ENCODE data around the gene HPCA.

Gene HPCA

DNA sequence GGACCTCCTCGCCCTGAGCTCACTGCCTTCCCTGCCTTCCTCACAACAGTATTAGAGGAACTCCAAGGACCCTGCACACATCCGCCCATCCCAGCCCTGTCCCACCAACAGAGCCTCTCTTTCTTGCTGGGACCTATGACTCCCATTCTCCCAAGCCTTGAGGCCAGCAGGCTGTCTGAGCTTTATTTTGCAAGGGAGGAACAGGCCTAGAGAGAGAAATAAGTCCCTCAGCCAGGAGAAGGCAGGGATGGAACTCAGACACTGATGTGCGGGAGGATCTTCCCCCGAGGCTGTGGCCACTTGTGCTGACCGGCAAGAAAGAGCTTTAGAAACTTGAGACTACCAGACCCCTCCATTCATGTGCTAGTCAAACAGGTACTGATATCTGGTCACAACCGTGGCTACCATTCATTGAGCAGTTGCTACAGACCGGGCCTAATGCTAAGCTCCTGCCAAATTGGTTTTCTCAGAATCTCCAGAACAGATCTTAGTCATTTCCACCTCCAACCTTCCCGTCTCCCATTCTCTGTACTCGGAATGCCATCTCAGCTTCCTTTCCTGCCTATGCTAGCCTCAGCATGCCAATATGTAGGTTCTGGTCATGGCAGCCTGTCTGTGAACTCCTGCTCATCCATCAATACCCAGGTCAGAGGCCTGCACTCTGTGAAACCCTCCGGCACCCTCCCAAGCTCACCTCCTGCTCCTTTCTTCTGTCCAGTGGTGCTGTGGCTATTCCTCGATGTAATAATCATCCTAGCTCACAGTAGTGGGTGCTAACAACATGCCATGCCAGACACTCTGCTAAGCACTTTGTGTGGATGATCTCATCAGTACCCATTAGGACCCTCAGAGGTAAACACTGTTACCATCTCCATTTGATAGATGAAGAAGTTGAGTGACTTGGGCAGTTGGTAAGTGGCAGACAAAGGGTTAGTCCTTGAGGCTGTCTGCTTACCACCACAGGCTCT is 11.1 kb downstream of the HPCA start:
- H3K9ac ChIP-seq (ENCODE audit: low read length) = no peak overlapping the region
- TF ChIP-seq, protein P1, sequence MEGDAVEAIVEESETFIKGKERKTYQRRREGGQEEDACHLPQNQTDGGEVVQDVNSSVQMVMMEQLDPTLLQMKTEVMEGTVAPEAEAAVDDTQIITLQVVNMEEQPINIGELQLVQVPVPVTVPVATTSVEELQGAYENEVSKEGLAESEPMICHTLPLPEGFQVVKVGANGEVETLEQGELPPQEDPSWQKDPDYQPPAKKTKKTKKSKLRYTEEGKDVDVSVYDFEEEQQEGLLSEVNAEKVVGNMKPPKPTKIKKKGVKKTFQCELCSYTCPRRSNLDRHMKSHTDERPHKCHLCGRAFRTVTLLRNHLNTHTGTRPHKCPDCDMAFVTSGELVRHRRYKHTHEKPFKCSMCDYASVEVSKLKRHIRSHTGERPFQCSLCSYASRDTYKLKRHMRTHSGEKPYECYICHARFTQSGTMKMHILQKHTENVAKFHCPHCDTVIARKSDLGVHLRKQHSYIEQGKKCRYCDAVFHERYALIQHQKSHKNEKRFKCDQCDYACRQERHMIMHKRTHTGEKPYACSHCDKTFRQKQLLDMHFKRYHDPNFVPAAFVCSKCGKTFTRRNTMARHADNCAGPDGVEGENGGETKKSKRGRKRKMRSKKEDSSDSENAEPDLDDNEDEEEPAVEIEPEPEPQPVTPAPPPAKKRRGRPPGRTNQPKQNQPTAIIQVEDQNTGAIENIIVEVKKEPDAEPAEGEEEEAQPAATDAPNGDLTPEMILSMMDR (IDR thresholded peaks at IDR 0.05; ENCODE audit: low read depth, low read length) = no peak
- H4K20me1 ChIP-seq (ENCODE audit: insufficient read depth, low read length) = no peaks in the 10 kb centered on the region
- H3K4me3 ChIP-seq (ENCODE audit: low read length) = no peak overlapping the region
- no peaks in the 10 kb centered on the region for H3K79me2 ChIP-seq (ENCODE audit: low read length)
- H3K36me3 ChIP-seq (replicated peaks; ENCODE audit: low read depth, low read length) = no peaks in the 10 kb centered on the region
- H3K9me3 ChIP-seq (ENCODE audit: insufficient read depth, low read length) = no peaks in the 10 kb centered on the region
- H3K4me2 ChIP-seq (ENCODE audit: low read length) = no peak overlapping the region
- H2AFZ ChIP-seq (ENCODE audit: low read depth, low read length) = no peak overlapping the region
- H3K27me3 ChIP-seq (ENCODE audit: low read depth, low read length) = no peaks in the 10 kb centered on the region
- H3K4me1 ChIP-seq (ENCODE audit: low read length) = peaks cover 6% of the 10 kb centered on the region
- H3K27ac ChIP-seq (ENCODE audit: low read length) = no peak overlapping the region

GRCh38 chr1:32898056-32898455 is 11.8 kb downstream of the HPCA start:
- TF ChIP-seq, protein P1 (IDR thresholded peaks at IDR 0.05; ENCODE audit: low read depth, low read length) = no peak
- TF ChIP-seq EZH2phosphoT487 (IDR thresholded peaks at IDR 0.05; ENCODE audit: low read depth) = no peak
- H4K20me1 ChIP-seq (ENCODE audit: insufficient read depth, low read length) = no peaks in the 10 kb centered on the region

DNA sequence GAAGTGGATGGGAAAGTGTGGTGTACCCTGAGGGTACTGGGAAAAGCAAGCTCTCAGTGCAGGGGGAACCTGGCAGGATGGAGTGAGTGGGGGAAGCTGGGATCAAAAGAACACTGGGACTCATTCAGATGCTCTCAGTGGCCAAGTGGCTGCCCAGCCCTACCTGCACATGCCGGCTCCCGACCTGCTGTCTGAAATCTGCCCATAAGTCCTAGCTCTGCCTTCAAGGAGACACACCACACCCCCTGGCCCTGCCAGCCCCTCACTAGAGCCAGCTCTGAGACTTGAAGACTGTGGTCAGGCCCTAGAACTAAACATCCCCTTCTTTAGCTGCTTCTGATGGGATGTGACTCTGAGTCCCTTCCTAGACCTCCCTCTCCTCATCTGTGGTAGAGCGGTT is 12.7 kb downstream of the HPCA start:
- H3K4me2 ChIP-seq (ENCODE audit: low read length) = no peak overlapping the region
- no peaks in the 10 kb centered on the region for H3K9me3 ChIP-seq (ENCODE audit: insufficient read depth, low read length)
- no peaks in the 10 kb centered on the region for H3K36me3 ChIP-seq (replicated peaks; ENCODE audit: low read depth, low read length)
- no peak overlapping the region for H3K27ac ChIP-seq (ENCODE audit: low read length)
- no peak for TF ChIP-seq EZH2phosphoT487 (IDR thresholded peaks at IDR 0.05; ENCODE audit: low read depth)
- TF ChIP-seq, protein P1 (IDR thresholded peaks at IDR 0.05; ENCODE audit: low read depth, low read length) = no peak
- H3K79me2 ChIP-seq (ENCODE audit: low read length) = no peaks in the 10 kb centered on the region
- no peak overlapping the region for H3K4me3 ChIP-seq (ENCODE audit: low read length)
- H3K9ac ChIP-seq (ENCODE audit: low read length) = no peak overlapping the region
- no peak overlapping the region for H2AFZ ChIP-seq (ENCODE audit: low read depth, low read length)
- H4K20me1 ChIP-seq (ENCODE audit: insufficient read depth, low read length) = no peaks in the 10 kb centered on the region
- H3K27me3 ChIP-seq (ENCODE audit: low read depth, low read length) = no peaks in the 10 kb centered on the region
- H3K4me1 ChIP-seq (ENCODE audit: low read length) = peaks cover 6% of the 10 kb centered on the region

More at GRCh38 chr1:32898056-32898455, 11.8 kb downstream of the HPCA start:
- Histone ChIP-seq H2AFZ (ENCODE audit: low read depth, low read length) (no peak overlapping the region), H3K4me3 (ENCODE audit: low read length) (no peak overlapping the region), H3K79me2 (ENCODE audit: low read length) (no peaks in the 10 kb centered on the region), H3K9ac (ENCODE audit: low read length) (no peak overlapping the region), H3K4me1 (ENCODE audit: low read length) (peaks cover 6% of the 10 kb centered on the region), H3K27me3 (ENCODE audit: low read depth, low read length) (no peaks in the 10 kb centered on the region), H3K4me2 (ENCODE audit: low read length) (no peak overlapping the region), H3K27ac (ENCODE audit: low read length) (no peak overlapping the region), H3K9me3 (ENCODE audit: insufficient read depth, low read length) (no peaks in the 10 kb centered on the region), H3K36me3 (replicated peaks; ENCODE audit: low read depth, low read length) (no peaks in the 10 kb centered on the region)

- Histone ChIP-seq H3K36me3 (replicated peaks; ENCODE audit: low read depth, low read length) (no peaks in the 10 kb centered on the region), H2AFZ (ENCODE audit: low read depth, low read length) (no peak overlapping the region), H3K4me2 (ENCODE audit: low read length) (no peak overlapping the region; the same call in 1 of the 2 replicates), H3K4me1 (ENCODE audit: low read length) (peaks cover 6% of the 10 kb centered on the region), H3K27me3 (ENCODE audit: low read depth, low read length) (no peaks in the 10 kb centered on the region), H3K9ac (ENCODE audit: low read length) (no peak overlapping the region), H3K4me3 (ENCODE audit: low read length) (no peak overlapping the region), H3K79me2 (ENCODE audit: low read length) (no peaks in the 10 kb centered on the region), H3K9me3 (ENCODE audit: insufficient read depth, low read length) (no peaks in the 10 kb centered on the region), H4K20me1 (ENCODE audit: insufficient read depth, low read length) (no peaks in the 10 kb centered on the region), H3K27ac (ENCODE audit: low read length) (no peak overlapping the region)
- TF ChIP-seq EZH2phosphoT487 (IDR thresholded peaks at IDR 0.05; ENCODE audit: low read depth) = no peak
Observed at GRCh38 chr1:32899586-32900296, 13.4 kb downstream of the HPCA start.
